ENCODE measurements around the gene KIDINS220.
"Not testable (repeated sequence)": the region's sequence is repeated elsewhere in the genome, so short reads cannot be mapped to it uniquely, and the experiment has no call there.

The KIDINS220 gene

GRCh38 chr2:8754106-8754776 lies 83.2 kb downstream of the KIDINS220 start:
- no peak for DNase-seq (ENCODE audit: low read depth, low spot score)

DNA sequence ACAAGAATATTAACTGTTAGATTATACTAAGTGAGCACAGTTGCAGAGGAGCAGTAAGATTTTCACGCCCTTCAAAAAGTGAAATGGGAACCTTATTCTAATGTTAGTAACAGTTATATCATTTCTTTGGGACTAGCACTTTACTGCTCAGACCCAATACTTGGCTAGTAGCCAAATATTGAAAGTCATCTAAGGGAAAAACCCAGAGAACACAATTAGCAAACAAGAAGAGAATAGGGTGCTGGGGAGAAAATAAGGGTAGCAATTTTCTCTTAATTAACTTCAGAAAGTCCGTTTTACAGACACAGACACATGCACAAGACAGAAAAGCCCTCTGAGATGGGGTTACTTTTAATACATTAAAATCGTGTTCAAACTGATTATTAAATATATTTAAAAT lies 83.8 kb downstream of the KIDINS220 start:
- DNase-seq (ENCODE audit: low read depth, low spot score), result no peak

DNA sequence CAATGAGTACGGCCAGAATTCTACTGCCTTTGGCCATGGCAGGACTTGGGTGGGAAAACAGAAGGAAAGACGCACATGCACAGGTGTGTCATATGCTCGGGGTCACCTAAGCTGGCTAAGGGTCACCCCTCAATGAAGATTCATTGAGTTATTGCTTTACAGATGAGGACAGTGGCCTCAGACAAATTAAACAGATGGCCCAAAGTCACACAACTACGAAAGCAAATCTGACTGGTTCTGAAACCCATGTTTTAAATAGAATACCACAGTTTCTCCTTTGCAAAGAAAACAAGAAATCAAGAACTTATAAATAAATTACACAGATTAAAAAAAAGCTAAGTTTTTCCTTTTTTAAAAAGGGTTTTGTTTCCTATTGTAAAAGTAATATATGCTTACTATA lies 85.0 kb downstream of the KIDINS220 start:
- DNase-seq (ENCODE audit: low read depth, low spot score), result no peak

DNA sequence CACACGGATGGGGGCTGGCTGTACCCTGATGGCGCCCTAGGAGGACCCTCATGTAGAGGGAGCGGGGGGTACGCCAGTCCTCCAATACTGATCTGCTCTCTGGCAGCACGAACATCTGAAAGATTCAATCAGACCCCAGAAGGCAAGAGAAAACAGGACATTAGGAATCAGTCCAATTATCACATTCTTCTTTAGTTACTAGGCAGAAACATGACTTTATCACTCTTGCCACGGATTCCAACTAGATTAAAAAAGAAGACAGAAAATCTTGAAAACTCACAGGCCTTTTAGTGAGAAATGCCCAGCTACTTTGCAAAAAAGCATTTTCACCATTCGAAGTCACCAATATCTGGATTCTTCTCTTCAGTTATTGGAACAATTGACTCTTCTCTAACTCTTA lies 87.2 kb downstream of the KIDINS220 start:
- no peak for DNase-seq (ENCODE audit: low read depth, low spot score)

- DNase-seq (ENCODE audit: low read depth, low spot score), result no peak
Observed at GRCh38 chr2:8743261-8743660, 94.2 kb downstream of the KIDINS220 start.

DNA sequence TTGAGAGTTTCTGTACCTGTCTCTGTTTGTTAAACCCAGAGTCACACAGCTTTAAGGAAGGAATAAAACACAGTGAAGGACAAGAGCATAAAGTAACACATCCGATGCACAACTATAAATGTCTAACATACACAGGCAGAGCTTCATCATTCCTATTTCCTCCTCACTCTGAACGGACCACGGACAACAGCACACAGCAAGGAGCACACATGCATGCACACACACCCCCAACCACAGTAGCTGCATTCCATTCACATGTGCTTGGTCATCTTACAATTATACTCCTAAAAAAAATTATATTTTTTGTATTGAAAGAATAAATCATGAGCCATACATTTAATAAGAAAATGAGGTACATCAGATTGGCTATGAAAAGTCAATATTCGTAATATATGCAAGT lies 97.3 kb downstream of the KIDINS220 start:
- no peak for DNase-seq (ENCODE audit: low read depth, low spot score)

DNA sequence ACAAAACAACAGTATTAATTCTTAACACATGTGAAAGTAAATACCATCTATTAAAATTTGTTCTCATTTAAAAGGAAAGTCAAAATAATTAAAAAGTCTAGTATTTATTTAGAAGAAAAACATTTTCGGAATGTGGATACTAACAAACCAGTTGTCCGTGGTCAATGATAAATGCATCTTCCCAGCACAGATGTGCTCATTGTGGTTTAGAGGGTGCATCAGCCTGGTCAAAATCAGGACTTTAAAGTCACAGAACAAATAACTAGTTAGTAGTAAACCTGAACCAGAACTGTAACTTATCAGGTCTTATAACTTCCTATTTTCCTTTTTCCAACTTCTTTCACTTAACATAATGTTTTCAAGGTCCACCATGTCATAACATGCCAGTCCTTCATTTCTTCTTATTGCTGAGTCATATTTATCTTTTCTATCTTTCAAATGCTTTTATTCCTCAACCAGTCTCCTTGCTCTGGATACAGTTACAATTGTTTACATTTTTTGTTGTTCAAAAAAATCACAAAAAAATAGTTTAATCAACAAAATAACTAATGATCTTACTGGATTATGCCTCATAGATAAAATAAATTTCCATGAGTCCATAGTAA lies 99.7 kb downstream of the KIDINS220 start:
- no peak for DNase-seq (ENCODE audit: low read depth, low spot score)

- DNase-seq (ENCODE audit: low read depth, low spot score), result no peak
Observed at GRCh38 chr2:8732601-8733000, 104.8 kb downstream of the KIDINS220 start.

DNA sequence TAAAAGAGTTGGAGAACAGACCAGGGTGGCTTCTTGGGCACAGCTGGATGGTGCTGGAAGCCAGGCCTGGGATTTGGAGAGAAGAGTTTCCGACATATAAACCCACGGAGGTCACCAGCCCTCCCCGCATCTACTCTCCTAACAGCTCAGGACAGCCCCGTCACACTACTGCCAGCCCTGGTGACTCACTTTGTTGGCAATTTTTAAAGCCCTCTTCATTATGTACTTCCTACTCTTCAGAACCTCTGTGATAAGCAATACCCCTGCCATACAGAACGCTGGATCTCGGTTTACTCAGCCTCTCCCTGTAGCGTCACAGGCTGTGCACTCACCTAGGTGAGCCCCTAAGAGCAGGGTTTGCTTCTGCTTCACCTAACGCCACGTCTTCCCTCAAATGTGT lies 107.5 kb downstream of the KIDINS220 start:
- DNase-seq (ENCODE audit: low read depth, low spot score), result no peak

DNA sequence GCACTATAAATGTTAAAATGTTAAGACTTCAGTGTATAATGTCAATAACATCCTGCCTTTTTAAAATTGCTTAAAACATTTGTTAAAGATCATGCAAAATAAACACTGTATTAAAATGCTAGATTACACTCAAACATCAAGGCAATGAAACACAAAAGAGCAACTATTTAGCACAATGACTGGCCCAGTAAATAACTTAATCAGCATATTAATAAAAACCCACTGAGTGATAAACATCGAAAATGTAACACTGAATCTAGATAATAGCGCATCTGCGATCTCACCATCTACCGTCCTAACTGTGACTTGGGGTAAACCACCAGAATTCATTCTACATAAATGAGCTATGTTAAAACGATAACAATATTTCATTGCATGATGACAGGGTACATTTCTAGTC lies 108.3 kb downstream of the KIDINS220 start:
- not testable (repeated sequence) for DNase-seq (ENCODE audit: low read depth, low spot score)

DNA sequence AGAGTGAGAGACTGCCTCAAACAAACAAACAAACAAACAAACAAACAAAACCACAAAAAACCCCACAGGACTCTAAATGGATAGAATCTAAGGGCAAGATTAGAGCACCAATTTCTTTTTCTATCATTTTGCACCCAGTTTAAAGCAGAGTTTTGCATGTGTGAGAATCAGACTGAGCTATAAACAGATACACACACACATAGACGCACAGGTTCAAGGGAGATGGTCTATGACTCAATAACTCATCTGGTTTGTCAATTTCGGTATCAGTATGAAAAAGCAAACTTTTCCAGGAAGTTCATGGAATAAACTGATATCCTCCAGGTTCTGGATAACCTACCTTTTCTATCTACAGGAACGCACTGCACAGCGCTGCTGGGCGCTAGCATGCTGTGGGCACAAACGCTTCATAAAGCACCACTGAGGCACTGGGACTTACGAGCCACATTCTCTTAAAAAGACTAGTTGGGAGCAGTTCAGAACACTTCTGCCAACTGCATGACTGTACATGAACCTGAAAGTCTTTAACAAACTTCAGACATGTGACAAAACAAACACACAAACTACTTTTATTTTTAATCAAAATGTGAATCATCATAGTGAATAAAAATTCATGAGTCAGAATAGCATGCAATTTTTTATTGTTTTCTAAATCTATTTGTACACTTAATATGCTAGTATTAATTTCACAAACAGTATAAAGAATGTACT lies 109.0 kb downstream of the KIDINS220 start:
- DNase-seq (ENCODE audit: low read depth, low spot score), result no peak

DNA sequence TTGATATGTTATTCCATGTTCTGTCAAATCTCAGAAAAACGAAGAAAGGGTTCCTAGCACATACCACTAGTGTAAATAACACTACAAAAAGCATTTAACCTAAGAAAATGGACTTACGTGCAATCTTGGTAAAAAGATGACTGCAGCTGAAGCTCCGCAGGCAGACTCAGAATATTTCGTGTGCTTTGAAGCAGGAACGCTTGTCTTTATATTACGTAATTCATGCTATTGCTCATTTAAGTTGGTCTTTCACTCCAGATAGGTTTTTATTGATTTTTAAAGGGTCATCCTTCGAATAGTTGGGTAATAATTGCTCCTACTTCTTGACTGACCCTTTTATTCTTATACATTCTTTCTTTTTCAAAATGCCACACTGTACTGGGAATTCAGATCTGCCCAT lies 111.6 kb downstream of the KIDINS220 start:
- no peak for DNase-seq (ENCODE audit: low read depth, low spot score)

DNA sequence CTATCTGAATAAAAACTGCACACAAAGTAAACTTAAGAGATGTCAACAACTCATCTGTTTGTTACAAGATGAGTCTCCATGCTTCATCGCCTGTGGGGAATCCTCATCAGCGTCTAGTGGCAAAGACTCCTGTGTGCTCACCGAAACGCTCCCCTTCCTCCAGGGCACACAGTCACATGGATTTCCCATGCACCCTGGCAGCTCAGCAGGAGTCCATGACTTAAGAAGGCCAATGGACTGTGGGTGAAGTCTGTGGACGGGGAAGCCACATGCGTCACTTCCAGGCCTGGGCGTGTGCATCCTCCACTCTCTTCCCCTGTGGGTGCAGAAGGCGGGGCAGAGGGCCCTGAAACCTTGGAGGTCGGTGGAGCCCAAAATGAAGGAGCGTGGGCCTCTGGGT lies 114.4 kb downstream of the KIDINS220 start:
- no peak for DNase-seq (ENCODE audit: low read depth, low spot score)

GRCh38 chr2:8721410-8721809 lies 116.0 kb downstream of the KIDINS220 start:
- no peak for DNase-seq (ENCODE audit: low read depth, low spot score)

- DNase-seq (ENCODE audit: low read depth, low spot score), result no peak
Observed at GRCh38 chr2:8720741-8721140, 116.7 kb downstream of the KIDINS220 start.

- DNase-seq (ENCODE audit: low read depth, low spot score), result no peak
Observed at GRCh38 chr2:8719528-8719927, 117.9 kb downstream of the KIDINS220 start.

GRCh38 chr2:8714971-8715370 lies 122.4 kb downstream of the KIDINS220 start:
- no peak for DNase-seq (ENCODE audit: low read depth, low spot score)

- DNase-seq (ENCODE audit: low read depth, low spot score), result no peak
Observed at GRCh38 chr2:8714283-8714682, 123.1 kb downstream of the KIDINS220 start.

GRCh38 chr2:8710951-8711350 lies 126.5 kb downstream of the KIDINS220 start:
- DNase-seq (ENCODE audit: low read depth, low spot score), result no peak

- DNase-seq (ENCODE audit: low read depth, low spot score), result no peak
Observed at GRCh38 chr2:8709611-8710010, 127.8 kb downstream of the KIDINS220 start.

DNA sequence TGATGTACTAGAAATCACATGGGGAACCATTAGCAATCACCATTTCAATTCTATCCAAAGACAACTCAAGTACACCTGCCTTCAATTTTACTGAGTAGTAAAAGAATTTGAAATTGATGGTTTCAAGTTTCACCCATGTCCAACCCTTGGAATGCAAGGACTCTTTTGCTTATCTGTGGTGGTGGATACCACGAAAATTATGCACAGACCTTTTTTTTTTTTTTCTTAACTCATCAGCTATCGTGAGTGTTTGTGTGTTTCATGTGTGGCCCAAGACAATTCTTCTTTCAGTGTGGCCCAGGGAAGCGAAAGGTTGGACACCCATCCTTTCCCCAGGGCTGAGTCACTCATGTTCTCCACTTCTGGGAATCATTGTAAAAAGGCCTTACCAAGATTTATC lies 132.5 kb downstream of the KIDINS220 start:
- no peak for DNase-seq (ENCODE audit: low read depth, low spot score)

- DNase-seq (ENCODE audit: low read depth, low spot score), result no peak
Observed at GRCh38 chr2:8701681-8702379, 135.6 kb downstream of the KIDINS220 start.

Data from brain pericyte (primary cell).